ENCODE measurements around the gene MTARC2. TPM values are rescaled to one million over a fixed set of nuclear protein-coding genes. Genes with fewer than 3 reads are reported as not detected.

Gene MTARC2
- total RNA-seq (9.0 and 12.6 TPM in 2 replicates), polyA plus RNA-seq (7.3 and 14.5 TPM in 2 replicates), polyA minus RNA-seq (ENCODE audit: low replicate concordance) (1.1 and 9.6 TPM in 2 replicates)
- polyA plus RNA-seq (2012): 5.3 and 10.2 TPM in 2 replicates

- Histone ChIP-seq H3K79me2 (ENCODE audit: control insufficient read depth, insufficient read depth, low read length) (no peaks in the 10 kb centered on the region), H2AFZ (ENCODE audit: low read length) (peak within 1 kb of the TSS; percentile 97), H3K4me2 (ENCODE audit: extremely low read depth, insufficient read depth, low read length) (peak within 1 kb of the TSS; percentile 26), H3K27me3 (ENCODE audit: control insufficient read depth, insufficient read depth, low read length) (no peaks in the 10 kb centered on the region), H3K9me3 (ENCODE audit: control insufficient read depth, insufficient read depth, low read depth, low read length) (no peaks in the 10 kb centered on the region), H3K4me1 (ENCODE audit: control insufficient read depth, extremely low read depth, insufficient read depth, low read length) (peaks cover 2% of the 10 kb centered on the region), H3K36me3 (ENCODE audit: control insufficient read depth, insufficient read depth, low read length) (no peaks in the 10 kb centered on the region), H3K9ac (ENCODE audit: insufficient read depth, low read length) (peak within 1 kb of the TSS; percentile 67), H3K27ac (ENCODE audit: insufficient read depth, low read length) (no peak within 1 kb of the TSS), H3K4me3 (replicated peaks in 1 of 4; ENCODE audit: control extremely low read depth in 1 of 4, insufficient read depth in 1 of 4, low read depth in 3 of 4, low read length in 4 of 4) (peak within 1 kb of the TSS; percentile 64 to 80 (median 70)), H4K20me1 (ENCODE audit: control insufficient read depth, extremely low read depth, insufficient read depth, low read length) (no peaks in the 10 kb centered on the region)
- TF ChIP-seq, protein P1, sequence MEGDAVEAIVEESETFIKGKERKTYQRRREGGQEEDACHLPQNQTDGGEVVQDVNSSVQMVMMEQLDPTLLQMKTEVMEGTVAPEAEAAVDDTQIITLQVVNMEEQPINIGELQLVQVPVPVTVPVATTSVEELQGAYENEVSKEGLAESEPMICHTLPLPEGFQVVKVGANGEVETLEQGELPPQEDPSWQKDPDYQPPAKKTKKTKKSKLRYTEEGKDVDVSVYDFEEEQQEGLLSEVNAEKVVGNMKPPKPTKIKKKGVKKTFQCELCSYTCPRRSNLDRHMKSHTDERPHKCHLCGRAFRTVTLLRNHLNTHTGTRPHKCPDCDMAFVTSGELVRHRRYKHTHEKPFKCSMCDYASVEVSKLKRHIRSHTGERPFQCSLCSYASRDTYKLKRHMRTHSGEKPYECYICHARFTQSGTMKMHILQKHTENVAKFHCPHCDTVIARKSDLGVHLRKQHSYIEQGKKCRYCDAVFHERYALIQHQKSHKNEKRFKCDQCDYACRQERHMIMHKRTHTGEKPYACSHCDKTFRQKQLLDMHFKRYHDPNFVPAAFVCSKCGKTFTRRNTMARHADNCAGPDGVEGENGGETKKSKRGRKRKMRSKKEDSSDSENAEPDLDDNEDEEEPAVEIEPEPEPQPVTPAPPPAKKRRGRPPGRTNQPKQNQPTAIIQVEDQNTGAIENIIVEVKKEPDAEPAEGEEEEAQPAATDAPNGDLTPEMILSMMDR (conservative IDR thresholded peaks at IDR 0.05 in 1 of 2, IDR thresholded peaks at IDR 0.05 in 1 of 2; ENCODE audit: low read depth in 1 of 2, low read length in 2 of 2): no peak
- no peak for TF ChIP-seq EZH2 (IDR thresholded peaks at IDR 0.05; ENCODE audit: low read length, missing control alignments)
- DNase-seq (ENCODE audit: low read depth in 2 of 2): peak; percentile 72 to 73
Observed at GRCh38 chr1:220748089-220748934, at the start of gene MTARC2. Gene MTARC2, plus strand, starts transcription at chr1:220748322. Its CDS starts 210 bp downstream, at chr1:220748532.

GRCh38 chr1:220698607-220699016, 49.5 kb upstream of the MTARC2 start:
- Histone ChIP-seq H3K36me3 (ENCODE audit: control insufficient read depth, insufficient read depth, low read length) (no peaks in the 10 kb centered on the region), H4K20me1 (ENCODE audit: control insufficient read depth, extremely low read depth, insufficient read depth, low read length) (no peaks in the 10 kb centered on the region), H3K79me2 (ENCODE audit: control insufficient read depth, insufficient read depth, low read length) (no peaks in the 10 kb centered on the region), H3K4me1 (ENCODE audit: control insufficient read depth, extremely low read depth, insufficient read depth, low read length) (no peaks in the 10 kb centered on the region), H3K27me3 (ENCODE audit: control insufficient read depth, insufficient read depth, low read length) (peaks cover 2% of the 10 kb centered on the region), H3K9me3 (ENCODE audit: control insufficient read depth, insufficient read depth, low read depth, low read length) (no peaks in the 10 kb centered on the region), H3K9ac (ENCODE audit: insufficient read depth, low read length) (no peak overlapping the region), H2AFZ (ENCODE audit: low read length) (no peak overlapping the region), H3K4me2 (ENCODE audit: extremely low read depth, insufficient read depth, low read length) (no peak overlapping the region), H3K27ac (ENCODE audit: insufficient read depth, low read length) (no peak overlapping the region), H3K4me3 (replicated peaks in 1 of 4; ENCODE audit: control extremely low read depth in 1 of 4, insufficient read depth in 1 of 4, low read depth in 3 of 4, low read length in 4 of 4) (no peak overlapping the region)
- DNase-seq (ENCODE audit: low read depth in 2 of 2): no peak
- TF ChIP-seq EZH2 (IDR thresholded peaks at IDR 0.05; ENCODE audit: low read length, missing control alignments): no peak
- TF ChIP-seq, protein P1 (conservative IDR thresholded peaks at IDR 0.05 in 1 of 2, IDR thresholded peaks at IDR 0.05 in 1 of 2; ENCODE audit: low read depth in 1 of 2, low read length in 2 of 2): no peak

GRCh38 chr1:220699044-220699443, 49.1 kb upstream of the MTARC2 start:
- TF ChIP-seq, protein P1 (conservative IDR thresholded peaks at IDR 0.05 in 1 of 2, IDR thresholded peaks at IDR 0.05 in 1 of 2; ENCODE audit: low read depth in 1 of 2, low read length in 2 of 2): no peak
- no peak for TF ChIP-seq EZH2 (IDR thresholded peaks at IDR 0.05; ENCODE audit: low read length, missing control alignments)
- no peaks in the 10 kb centered on the region for H3K79me2 ChIP-seq (ENCODE audit: control insufficient read depth, insufficient read depth, low read length)
- H3K27me3 ChIP-seq (ENCODE audit: control insufficient read depth, insufficient read depth, low read length): peaks cover 2% of the 10 kb centered on the region
- H3K9ac ChIP-seq (ENCODE audit: insufficient read depth, low read length): no peak overlapping the region
- H3K4me1 ChIP-seq (ENCODE audit: control insufficient read depth, extremely low read depth, insufficient read depth, low read length): no peaks in the 10 kb centered on the region
- H3K4me3 ChIP-seq (replicated peaks in 1 of 4; ENCODE audit: control extremely low read depth in 1 of 4, insufficient read depth in 1 of 4, low read depth in 3 of 4, low read length in 4 of 4): no peak overlapping the region
- H3K4me2 ChIP-seq (ENCODE audit: extremely low read depth, insufficient read depth, low read length): no peak overlapping the region
- H3K27ac ChIP-seq (ENCODE audit: insufficient read depth, low read length): no peak overlapping the region
- H3K36me3 ChIP-seq (ENCODE audit: control insufficient read depth, insufficient read depth, low read length): no peaks in the 10 kb centered on the region
- H2AFZ ChIP-seq (ENCODE audit: low read length): no peak overlapping the region
- no peaks in the 10 kb centered on the region for H3K9me3 ChIP-seq (ENCODE audit: control insufficient read depth, insufficient read depth, low read depth, low read length)
- H4K20me1 ChIP-seq (ENCODE audit: control insufficient read depth, extremely low read depth, insufficient read depth, low read length): no peaks in the 10 kb centered on the region
- DNase-seq (ENCODE audit: low read depth in 2 of 2): no peak
